HG03521 (cell line): ENCODE data around the gene FKRP.
"Not testable (repeated sequence)": the region's sequence is repeated elsewhere in the genome, so short reads cannot be mapped to it uniquely, and the experiment has no call there.

Source experiments
- ATAC-seq: cut with Tn5 transposase; IDR thresholded peaks from one replicate; pipeline ENCODE4 v1.9.1; 2021; ENCODE audit warnings: mild to moderate bottlenecking, moderate library complexity; ENCODE audit not compliant: unreplicated experiment

The FKRP gene

DNA sequence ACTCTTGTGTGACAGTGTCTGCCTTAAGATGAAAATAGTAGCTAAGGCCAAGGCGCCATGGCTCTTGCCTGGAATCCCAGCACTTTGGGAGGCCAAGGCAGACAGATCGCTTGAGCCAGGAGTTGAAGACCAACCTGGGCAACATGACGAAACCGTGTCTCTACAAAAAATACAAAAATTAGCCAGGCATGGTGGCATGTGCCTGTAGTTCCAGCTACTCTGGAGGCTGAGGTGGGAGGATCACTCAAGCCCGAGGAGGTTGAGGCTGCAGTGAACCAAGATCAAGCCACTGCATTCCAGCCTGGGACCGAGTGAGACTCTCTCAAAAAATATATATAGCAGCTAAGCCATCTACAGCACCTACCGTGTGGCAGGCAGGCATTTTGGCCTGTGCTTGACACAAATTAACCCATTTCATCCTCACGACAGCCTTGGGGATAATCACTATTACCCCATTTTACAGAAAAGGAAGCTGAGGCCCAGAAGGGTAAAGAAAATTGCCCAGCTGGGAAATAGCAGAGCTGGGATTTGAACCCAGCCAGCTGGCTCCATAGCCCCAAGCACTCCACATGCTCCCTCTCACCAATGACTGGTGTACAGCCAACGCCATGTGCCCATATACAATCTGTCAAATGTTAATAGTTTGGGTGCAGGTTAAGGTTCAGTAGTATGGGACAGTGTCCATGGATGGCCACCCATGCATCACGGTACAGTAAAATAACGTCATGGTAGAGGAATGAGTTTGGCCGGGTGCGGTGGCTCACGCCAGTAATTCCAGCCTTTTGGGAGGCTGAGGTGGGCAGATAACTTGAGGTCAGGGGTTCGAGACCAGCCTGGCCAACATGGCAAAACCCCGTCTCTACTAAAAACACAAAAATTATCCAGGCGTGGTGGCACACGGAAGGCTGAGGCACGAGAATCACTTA, 39.5 kb downstream of the FKRP start:
- ATAC-seq: no peak

DNA sequence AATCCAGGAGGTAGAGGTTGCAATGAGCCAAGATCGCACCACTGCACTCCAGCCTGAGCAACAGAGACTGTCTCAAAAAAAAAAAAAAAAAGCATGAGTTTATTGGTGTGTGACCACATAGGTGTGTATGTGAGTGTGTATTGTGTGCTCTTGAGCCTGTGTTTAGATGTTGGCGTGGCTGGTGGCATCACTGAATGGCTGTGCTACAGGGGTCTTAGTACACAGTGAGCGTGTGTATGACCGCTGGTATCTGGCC, 40.1 kb downstream of the FKRP start:
- no peak for ATAC-seq

DNA sequence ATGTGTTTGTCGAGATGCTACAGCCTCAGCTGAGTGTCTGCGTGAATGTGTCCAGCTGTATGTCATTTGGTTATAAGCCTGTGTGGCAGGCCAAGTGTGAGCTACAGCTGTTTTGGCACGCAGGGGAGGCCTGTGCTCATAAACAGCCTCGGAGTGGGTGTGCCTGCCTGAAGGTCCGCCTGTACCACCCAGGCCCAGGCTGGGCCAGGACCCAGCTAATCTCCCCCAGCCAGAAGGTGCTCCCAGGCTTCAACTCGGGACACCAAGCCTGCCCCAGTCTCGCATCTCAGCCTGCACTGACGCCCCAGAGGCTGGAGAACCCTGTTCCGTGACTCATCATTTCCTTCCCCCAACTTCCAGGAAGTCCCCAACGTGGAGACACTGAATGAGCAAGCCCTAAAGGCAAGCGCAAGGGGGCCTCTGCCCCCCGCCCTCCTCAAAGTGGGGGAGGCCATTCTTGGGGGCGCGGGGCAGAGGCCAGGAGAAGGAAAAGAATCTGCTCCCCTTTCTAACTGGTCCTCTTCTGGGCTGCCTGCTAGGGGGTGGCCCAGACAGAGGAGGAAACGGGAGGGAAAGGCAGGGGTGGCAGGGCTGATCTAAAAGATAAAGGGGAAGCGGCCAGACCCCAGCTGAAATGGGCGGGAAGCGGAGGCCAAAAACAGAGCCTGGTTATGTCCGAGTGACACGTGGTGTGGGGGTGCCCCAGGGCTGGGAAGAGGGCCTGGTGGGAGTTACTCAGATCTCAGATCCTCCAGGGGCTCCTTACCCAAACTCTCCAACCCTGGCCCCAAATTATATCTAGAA, 40.6 kb downstream of the FKRP start:
- no peak for ATAC-seq

DNA sequence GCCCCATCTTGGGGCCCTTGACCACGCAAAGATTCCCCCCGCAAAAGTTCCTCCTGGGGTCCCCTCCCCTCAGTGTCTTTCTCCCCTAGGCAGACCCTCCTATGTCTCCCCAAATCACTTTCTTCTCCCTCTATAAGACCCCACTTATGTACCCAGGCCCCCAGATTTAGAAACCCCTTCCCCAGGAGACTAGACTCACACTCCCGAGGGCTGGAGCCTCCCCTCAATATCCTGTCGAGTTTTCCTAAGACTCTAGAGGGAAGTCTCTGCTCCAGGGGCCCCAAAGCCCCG, 41.1 kb downstream of the FKRP start:
- no peak for ATAC-seq

DNA sequence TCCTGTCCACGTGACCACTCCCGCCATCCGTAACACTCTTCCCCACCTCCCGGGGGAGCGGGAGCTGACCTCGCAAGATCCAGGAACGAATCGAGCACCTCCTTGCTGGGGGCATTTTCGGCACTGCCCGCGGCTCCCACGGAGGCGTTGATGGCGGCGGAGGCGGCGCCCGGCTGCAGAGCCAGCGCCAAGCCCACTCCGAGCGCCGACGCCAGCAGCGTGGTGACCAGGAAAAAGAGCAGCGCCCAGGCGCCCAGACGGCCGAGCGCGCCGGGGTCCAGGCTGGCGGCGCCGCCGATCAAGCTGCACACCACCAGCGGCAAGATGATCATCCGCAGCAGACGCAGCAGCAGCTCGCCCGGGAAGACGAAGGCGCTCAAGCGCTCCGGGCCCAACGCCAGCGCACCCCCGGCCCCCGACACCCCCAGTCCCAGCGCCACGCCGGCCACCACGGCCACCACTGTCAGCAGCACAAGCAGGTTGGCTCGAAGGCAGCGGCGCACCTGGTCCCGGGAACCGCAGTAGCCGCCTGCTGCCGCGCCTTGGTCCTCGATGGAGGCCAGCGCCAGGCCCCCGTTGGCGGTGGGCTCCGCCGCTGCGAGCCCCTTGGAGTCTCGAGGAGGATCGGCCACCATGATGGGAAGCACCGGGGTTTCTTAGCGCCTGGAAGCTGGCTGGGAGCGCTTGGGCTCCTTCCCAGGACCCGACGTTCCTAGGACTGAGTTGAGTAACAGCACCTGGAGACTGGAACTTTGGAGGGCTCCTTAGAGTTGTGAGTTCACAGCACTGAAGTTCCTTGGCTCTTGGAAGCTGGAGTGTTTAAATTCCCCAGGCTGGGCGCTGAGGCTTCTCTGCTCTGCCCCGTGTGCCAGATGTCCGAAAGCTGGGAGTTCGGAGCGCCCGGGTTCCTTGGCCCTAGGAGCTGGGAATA, 41.7 kb downstream of the FKRP start:
- no peak for ATAC-seq

DNA sequence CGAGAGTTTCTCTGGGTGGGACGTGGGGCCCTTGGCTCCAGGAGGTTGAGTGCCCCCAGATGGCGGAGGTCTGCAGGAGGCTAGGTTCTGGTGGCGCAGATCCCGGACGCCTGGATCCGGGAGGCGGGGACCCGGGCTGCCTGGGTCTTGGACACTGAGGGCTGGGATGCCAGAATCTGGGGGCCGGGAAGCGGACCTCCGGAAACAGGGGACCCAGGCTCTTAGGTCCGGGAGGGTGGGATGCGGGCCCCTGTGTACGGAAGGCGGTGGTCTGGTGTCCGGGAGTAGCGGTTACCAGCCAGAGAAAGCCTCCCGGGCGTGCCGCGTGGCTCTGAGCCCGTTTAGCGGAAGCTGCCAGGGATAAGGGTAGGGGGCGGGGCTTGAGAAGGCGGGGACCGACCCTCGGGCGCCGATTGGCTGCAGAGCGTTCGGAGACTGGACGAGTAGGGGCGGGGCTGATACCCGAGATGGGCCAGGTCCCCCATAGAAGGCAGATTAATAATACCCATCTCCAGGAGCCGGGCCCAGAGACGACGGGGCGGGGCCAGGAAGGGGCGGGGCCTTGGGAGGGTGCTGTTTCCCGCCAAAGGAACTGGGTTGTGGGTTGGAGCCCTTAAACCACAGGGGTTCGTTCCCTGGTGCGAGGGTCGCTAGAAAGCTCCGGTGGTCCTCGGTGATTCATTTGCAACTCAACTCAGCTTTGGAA, 42.6 kb downstream of the FKRP start, which contains the start of gene SLC1A5:
SLC1A5 (minus strand) TSS at position 333 of the 706 bp plus-strand sequence. CDS start 629 bp downstream, outside the sequence.
- peak; percentile 47 for ATAC-seq

DNA sequence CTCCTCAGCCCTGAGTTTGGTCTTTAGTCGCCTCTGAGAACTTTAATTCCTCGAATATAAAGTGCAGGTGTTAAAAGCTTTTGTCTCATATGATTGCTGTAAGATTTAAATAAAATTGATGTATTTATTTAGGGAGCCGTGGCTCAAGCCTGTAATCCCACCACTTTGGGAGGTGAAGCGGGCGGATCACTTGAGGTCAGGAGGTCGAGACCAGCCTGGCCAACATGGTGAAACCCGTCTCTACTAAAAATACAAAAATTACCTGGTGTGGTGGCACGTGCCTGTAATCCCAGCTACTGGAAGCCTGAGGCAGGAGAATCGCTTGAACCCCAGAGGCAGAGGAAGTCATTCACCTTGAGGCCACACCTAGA, 43.1 kb downstream of the FKRP start:
- ATAC-seq: no peak

DNA sequence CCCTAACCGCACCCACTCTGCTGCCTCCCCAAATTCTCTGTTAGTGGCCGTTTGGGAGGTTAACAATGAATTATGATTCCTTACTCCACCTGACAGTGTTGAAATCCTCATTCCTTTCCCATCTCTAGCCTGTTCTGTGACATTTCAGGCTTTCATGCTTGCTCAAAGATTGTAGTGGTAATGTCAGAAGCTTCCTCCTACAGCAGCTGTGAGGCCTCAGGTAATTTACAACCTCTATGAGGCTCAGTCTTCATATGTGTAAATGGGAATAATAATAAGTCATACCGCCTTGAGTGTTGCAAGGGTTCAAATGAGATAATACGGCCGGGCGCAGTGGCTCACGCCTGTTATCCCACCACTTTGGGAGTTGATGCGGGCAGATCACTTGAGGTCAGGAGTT, 43.5 kb downstream of the FKRP start:
- ATAC-seq: no peak

DNA sequence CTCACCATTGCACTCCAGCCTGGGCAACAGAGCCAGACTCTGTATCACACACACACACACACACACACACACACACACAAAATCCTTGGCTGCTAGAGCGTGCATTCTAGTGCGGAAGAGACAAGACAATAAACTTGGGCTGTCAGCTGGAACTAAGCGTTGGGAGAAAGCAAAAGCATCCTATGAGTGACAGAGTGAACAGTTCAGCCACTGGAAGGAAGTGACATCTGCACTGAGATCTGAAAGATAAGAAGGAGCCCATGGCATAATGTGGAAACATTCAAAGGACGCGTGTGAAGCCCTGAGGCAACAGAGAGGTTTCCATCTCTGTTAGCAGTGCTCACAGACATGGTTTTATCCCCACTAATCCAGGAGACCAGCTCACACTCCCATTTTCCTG, 46.1 kb downstream of the FKRP start:
- ATAC-seq: no peak

DNA sequence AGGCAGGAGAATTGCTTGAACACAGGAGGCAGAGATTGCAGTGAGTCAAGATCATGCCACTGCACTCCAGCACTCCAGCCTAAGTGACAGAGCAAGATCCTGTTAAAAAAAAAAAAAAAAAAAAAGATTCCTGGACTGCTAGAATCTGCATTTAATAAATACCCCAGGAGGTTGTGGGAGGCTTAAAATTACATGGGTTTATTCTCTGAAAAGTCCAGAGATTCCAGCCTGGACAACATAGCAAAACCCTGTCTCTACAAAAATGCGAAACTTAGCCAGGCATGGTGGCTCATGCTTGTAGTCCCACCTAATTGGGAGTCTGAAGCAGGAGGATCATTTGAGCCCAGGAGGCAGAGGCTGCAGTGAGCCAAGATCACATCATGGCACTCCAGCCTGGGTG, 52.0 kb downstream of the FKRP start:
- no peak for ATAC-seq

DNA sequence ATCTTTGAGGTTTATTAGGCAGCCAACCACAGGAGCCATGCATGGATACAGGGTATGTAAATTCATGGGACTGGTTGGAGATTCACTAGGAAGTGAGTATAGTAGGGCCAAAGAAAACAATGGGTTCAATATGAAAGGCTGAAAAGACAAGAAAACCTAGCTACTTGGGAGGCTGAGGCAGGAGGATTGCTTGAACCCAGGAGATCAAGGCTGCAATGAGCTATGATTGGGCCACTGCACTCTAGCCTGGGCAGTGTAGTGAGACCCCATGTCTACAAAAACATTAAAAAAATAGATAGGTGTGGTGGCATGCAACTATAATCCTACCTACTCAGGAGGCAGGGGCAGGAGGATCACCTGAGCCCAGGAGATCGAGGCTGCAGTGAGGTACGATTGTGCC, 52.9 kb downstream of the FKRP start:
- ATAC-seq: no peak

DNA sequence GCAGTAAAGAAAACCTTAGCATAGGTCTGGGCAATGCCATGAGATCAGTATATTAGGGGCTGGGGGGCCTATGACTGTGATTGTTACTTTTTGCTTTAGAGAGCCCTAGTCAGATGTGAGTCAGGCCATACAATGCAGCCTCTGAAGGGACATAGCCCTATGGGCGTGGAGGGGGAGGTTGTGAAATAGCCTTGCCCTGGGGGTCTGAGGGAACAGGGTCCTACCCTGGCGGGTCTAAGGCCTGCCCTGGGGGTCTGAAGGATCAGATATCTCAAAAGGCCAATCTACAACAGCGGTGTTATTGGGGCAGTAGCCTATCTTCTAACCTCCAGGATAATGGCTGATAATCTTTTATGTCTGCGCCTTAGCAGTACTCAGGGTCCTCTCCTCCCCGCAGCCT, 56.3 kb downstream of the FKRP start:
- ATAC-seq: no peak

DNA sequence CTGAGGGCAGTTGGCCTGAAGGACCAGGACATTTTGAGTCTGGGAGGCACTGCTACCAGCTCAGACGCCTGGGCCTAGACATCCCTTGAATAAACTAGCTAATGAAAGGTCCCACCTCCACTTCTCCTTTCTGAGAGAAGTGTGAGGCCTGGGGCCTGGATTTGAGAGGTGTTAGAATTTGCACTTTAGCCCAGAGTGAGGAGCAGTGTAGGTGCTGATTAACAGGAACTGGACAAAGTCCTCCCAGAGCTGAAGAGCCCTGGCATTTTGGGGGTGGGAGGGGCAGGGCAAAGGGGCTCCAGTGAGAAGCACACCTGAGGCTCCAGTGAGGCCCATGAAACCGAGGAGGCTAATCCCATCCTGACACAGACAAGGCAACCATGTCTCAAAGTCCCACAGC, 57.7 kb downstream of the FKRP start:
- no peak for ATAC-seq

DNA sequence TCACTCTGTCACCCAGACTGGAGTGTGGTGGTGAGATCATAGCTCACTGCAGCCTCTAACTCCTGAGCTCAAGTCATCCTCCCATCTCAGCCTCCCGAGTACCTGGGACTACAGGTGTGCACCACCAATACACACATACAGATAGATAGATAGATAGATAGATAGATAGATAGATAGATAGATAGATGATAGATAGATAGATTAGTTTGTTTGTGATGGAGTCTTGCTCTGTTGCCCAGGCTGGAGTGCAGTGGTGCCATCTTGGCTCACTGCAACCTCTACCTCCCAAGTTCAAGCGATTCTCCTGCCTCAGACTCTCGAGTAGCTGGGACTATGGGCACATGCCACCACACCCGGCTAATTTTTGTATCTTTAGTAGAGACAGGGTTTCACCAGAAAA, 58.6 kb downstream of the FKRP start:
- ATAC-seq: not testable (repeated sequence)

DNA sequence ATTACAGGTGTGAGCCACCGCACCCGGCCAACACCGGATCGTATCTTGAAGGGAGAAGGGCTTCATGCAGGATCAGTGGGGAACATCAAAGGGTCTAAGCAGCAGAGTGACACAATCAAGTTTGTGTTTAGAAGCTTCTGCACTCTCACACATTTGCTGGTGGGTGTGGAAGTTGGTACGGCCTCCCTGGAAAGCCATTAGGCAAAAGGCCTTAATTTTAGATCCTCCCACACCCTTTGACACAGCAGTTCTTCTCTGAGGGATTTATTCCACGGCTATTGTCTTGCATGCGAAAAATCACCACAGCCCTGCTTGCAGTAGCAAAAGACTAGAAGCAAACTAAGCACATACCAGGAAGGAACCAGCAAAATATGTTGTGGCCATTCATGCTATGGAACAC, 60.8 kb downstream of the FKRP start:
- ATAC-seq: no peak
